Measurements from ENCODE around the gene CIRBP.

Gene CIRBP

GRCh38 chr19:1281569-1282287, 12.6 kb downstream of the CIRBP start:
- DNase-seq: no peak

- no peak for DNase-seq
These were observed 13.6 kb downstream of the CIRBP start for GRCh38 chr19:1282588-1283206.

- DNase-seq: no peak
These were observed 14.2 kb downstream of the CIRBP start for GRCh38 chr19:1283207-1283916.

- no peak for DNase-seq
These were observed 14.8 kb downstream of the CIRBP start for GRCh38 chr19:1283917-1284292.

- DNase-seq: no peak
These were observed 15.3 kb downstream of the CIRBP start for GRCh38 chr19:1284293-1284978.

GRCh38 chr19:1284979-1285736, 16.0 kb downstream of the CIRBP start:
- no peak for DNase-seq

- DNase-seq: no peak
These were observed 16.7 kb downstream of the CIRBP start, which contains the start of gene EFNA2 for GRCh38 chr19:1285737-1286360. Gene EFNA2 (plus strand): TSS chr19:1285873. CDS start chr19:1286169, 296 bp downstream.

- DNase-seq: no peak
These were observed 17.6 kb downstream of the CIRBP start for GRCh38 chr19:1286487-1287353.

GRCh38 chr19:1287354-1288225, 18.5 kb downstream of the CIRBP start:
- DNase-seq: no peak

- DNase-seq: no peak
These were observed 19.1 kb downstream of the CIRBP start for GRCh38 chr19:1288226-1288612.

- DNase-seq: no peak
These were observed 19.9 kb downstream of the CIRBP start for GRCh38 chr19:1288833-1289685.

- DNase-seq: no peak
These were observed 20.5 kb downstream of the CIRBP start for GRCh38 chr19:1289686-1290025.

GRCh38 chr19:1290196-1290702, 21.1 kb downstream of the CIRBP start:
- DNase-seq: no peak

GRCh38 chr19:1290703-1291651, 21.8 kb downstream of the CIRBP start:
- DNase-seq: no peak

GRCh38 chr19:1291761-1292418, 22.8 kb downstream of the CIRBP start:
- DNase-seq: no peak

GRCh38 chr19:1292419-1293151, 23.5 kb downstream of the CIRBP start:
- no peak for DNase-seq

Measured in GF-D8 (cell line).